Kidney (tissue), 14 donors: ENCODE data around the gene CHRD. TPM values are rescaled to one million over a fixed set of nuclear protein-coding genes. Genes with fewer than 3 reads are reported as not detected.
A peak's percentile ranks its signal among the peaks of the same experiment; 100 is the strongest.

Experiments
- DNase-seq, 5 donors: peaks; one replicate each; pipeline ENCODE4 v3.0.0-alpha.2; 2013 to 2020
- FAIRE-seq: peaks from 2 replicates; lab custom pipeline; 2012; peaks lifted over from hg19 to GRCh38; lab: Jason Lieb, UNC
- H3K27ac ChIP-seq, 2 donors: one replicate each; pipeline ENCODE4 v1.7.0; 2013; ENCODE audit warnings: low read depth in 2 of 2, low read length in 2 of 2, inconsistent platforms in 1 of 2
- H3K27me3 ChIP-seq: one replicate; pipeline ENCODE4 v1.7.1; 2013; ENCODE audit warnings: low read length, inconsistent platforms; ENCODE audit not compliant: control insufficient read depth, insufficient read depth
- H3K36me3 ChIP-seq, 3 donors: one replicate each; pipeline versions ENCODE4 v1.7.0 to v1.7.1; 2013; ENCODE audit warnings: low read length in 3 of 3, control low read depth in 1 of 3, inconsistent platforms in 1 of 3; ENCODE audit not compliant: insufficient read depth in 3 of 3, control insufficient read depth in 2 of 3
- H3K4me1 ChIP-seq, 3 donors: one replicate each; pipeline versions ENCODE4 v1.7.0 to v1.7.1; 2013; ENCODE audit warnings: low read length in 3 of 3, inconsistent platforms in 1 of 3, low read depth in 1 of 3; ENCODE audit not compliant: control insufficient read depth in 2 of 3, insufficient read depth in 2 of 3
- H3K4me3 ChIP-seq, 3 donors: one replicate each; pipeline versions ENCODE4 v1.7.0 to v1.8.1; 2013; ENCODE audit warnings: low read length in 3 of 3, control low read depth in 1 of 3, inconsistent platforms in 1 of 3
- H3K9ac ChIP-seq, 3 donors: one replicate each; pipeline versions ENCODE4 v1.7.0 to v1.7.1; 2013; ENCODE audit warnings: low read length in 3 of 3, control low read depth in 1 of 3, inconsistent platforms in 1 of 3
- H3K9me3 ChIP-seq, 3 donors: one replicate each; pipeline versions ENCODE4 v1.7.0 to v1.7.1; 2013; ENCODE audit warnings: low read length in 3 of 3, control low read depth in 1 of 3, inconsistent platforms in 1 of 3; ENCODE audit not compliant: control insufficient read depth in 2 of 3, insufficient read depth in 1 of 3
- intact Hi-C: fragments of 100-400 bp; cut with DNase I; formaldehyde crosslinking; loops from one replicate; pipeline ENCODE4 v1.11.1; 2022
- polyA plus RNA-seq: library from polyadenylated mRNA; stranded (reverse); fragments of 350-450 nt; fragmentation: Illumina TruSeq; extraction: RNeasy Lipid Tissue Mini Kit (QIAGEN cat#74804); gene quantifications from one replicate; pipeline ENCODE4 v1.2.3, GENCODE V29; 2014; ENCODE audit warnings: low read depth, low replicate concordance; ENCODE audit not compliant: insufficient read depth
- total RNA-seq: library from RNA; stranded (reverse); fragmentation: NEBNext Ultra II Directional; extraction: Animal tissue kit (Norgen Biotek cat#: 25700); gene quantifications from one replicate; pipeline ENCODE4 v1.2.1, GENCODE V29; 2021
- TF ChIP-seq, protein P1 (sequence below): IDR thresholded peaks from 3 replicates; pipeline ENCODE4 v1.5.1; 2012; ENCODE audit warnings: mild to moderate bottlenecking, moderate library complexity, borderline replicate concordance; ENCODE audit not compliant: insufficient read depth; ENCODE audit errors: extremely low read depth
- donor health status: control.
- donor health status: control.
- donor health status: control.
- donor health status: control.
- donor health status: control.
- donor health status: DM: yes; HTN: yes; CAD: no.
- donor health status: Normal renal cell carcinoma (clear cell type).

Gene CHRD
- total and polyA plus RNA-seq, 2 donors from 2014 or later: 16.8 to 18.6 TPM

DNA sequence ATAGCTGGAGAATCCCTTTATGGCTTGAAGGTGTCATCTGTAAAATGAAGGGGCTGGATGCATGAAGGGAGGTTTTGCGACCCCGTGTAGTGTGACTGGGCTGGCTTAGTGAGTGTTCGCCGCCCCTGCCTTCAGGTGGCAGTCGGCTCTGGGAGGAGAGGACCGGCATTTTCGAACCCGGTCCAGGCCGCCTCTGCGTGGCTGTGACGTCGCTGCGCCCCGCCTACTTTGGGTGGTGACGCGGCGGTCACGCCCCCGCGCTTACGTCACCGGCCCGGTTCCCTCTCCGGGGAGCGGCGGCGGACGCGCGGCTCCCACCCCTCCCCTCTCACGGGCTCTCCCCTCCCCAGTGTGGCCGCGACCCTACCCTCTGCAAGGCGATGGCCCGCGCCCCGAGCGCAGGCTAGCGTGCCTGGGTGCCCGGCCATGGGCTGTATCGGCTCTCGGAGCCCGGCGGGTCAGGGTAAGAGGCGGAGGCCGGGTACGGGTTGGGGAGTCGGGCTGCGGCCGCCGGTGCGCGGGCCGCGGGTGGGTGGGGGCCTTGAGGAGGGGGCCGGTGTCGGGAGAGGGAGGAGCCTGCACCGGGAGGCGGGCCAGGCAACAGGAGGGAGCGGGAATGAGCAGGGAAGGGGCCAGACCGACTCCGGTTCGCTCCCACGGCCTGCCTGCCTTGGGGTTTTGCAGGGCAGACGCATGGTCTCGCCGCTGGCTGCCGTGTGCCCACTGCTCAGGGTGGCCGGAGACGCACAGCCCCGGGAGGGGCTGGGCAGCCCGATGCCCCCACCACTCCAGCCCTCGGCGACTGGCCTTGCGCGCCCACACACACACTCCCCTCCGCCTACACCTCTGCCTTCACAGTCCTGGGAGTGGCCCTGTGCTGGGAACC, 44.0 kb upstream of the CHRD start:
- H3K9me3 ChIP-seq: no peaks in the 10 kb centered on the region
- intact Hi-C loops: no loop called here
- no peaks in the 10 kb centered on the region for H3K27me3 ChIP-seq
- DNase-seq (peak; percentile 88 to 95 (median 91)), FAIRE-seq (no peak)
- peaks cover 18 to 42% (median 31%) of the 10 kb centered on the region in 3 donors for H3K36me3 ChIP-seq
- H3K9ac ChIP-seq: peak overlapping the region; percentile 29 to 78 (median 77)
- peaks cover 0 to 29% (median 11%) of the 10 kb centered on the region in 3 donors for H3K4me1 ChIP-seq
- TF ChIP-seq, protein P1, sequence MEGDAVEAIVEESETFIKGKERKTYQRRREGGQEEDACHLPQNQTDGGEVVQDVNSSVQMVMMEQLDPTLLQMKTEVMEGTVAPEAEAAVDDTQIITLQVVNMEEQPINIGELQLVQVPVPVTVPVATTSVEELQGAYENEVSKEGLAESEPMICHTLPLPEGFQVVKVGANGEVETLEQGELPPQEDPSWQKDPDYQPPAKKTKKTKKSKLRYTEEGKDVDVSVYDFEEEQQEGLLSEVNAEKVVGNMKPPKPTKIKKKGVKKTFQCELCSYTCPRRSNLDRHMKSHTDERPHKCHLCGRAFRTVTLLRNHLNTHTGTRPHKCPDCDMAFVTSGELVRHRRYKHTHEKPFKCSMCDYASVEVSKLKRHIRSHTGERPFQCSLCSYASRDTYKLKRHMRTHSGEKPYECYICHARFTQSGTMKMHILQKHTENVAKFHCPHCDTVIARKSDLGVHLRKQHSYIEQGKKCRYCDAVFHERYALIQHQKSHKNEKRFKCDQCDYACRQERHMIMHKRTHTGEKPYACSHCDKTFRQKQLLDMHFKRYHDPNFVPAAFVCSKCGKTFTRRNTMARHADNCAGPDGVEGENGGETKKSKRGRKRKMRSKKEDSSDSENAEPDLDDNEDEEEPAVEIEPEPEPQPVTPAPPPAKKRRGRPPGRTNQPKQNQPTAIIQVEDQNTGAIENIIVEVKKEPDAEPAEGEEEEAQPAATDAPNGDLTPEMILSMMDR: no peak
- H3K27ac ChIP-seq: peak overlapping the region; percentile 93 to 95
- H3K4me3 ChIP-seq: peak overlapping the region; percentile 64 to 84 (median 83)

DNA sequence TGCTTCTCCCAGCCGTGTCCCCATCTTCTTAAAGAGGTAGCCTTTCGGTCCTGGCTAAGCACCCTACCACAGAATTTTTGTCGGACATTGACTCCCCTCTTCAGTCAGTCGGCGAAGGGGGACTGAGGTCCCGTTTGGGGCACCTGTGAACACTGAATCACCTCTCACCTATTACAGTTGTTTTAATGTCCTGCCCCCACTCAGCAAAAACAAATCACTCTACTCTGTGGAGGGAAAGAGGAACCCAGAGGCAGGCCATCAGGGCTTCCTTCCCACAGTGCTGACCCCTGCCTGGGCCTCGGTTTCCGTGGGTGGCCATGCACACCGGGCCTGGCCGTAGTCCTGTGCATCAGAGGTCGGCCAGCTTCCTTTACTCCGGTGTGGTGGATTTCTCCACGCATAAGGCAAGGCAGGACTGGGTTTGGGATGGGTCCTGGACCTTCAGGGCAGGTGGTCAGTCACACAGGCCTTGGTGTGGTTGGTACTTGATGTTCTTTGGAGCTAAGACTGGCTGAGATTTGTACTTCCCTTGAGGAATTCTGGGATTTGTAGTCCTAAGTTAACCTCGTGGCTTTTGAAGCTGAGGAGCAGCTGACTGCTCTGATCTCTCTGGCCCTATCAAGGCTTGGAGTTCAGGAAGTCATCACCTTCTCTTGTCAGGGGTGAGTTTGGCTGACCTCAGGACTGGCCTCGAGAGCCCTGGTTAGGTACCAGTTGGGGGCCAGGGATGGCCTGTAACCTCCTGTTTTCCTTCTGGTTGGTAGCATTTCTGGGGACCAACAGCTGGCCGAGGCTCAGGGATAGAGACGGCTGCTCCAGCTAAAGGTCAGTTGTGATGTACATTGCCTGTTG, 43.1 kb upstream of the CHRD start:
- Histone ChIP-seq H3K9me3 (no peaks in the 10 kb centered on the region), H3K4me1 (peaks cover 0 to 29% (median 11%) of the 10 kb centered on the region in 3 donors), H3K27me3 (no peaks in the 10 kb centered on the region), H3K36me3 (peaks cover 15 to 33% (median 24%) of the 10 kb centered on the region in 3 donors), H3K9ac (peak overlapping the region in 2 of 3 donors; percentile 77 to 78), H3K27ac (peak overlapping the region; percentile 93 to 95), H3K4me3 (peak overlapping the region; percentile 55 to 84 (median 83))
- FAIRE-seq (no peak), DNase-seq (peak in 3 of 5 donors; percentile 67 to 72 (median 70))
- TF ChIP-seq, protein P1: no peak
- intact Hi-C loops: no loop called here

DNA sequence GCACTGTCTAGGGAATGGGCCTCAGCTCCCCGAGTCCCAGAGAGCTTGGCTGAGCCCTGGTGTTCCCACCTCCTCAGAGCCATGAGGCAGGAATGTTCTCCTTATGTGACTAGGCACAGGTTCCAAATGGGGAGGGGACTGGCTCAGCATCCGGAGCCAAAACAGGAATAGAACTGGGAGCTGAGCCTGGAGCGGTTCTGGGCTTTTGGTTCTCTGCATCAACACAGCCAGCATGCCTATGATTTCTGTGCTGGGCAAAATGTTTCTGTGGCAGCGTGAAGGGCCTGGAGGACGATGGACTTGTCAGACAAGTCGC, 42.5 kb upstream of the CHRD start, which contains the start of gene FAM131A:
FAM131A (plus strand) TSS at position 202 of the 316 bp plus-strand sequence; CDS start at position 233, 31 bp downstream.
- Histone ChIP-seq H3K36me3 (peaks cover 11 to 27% (median 18%) of the 10 kb centered on the region in 3 donors), H3K27ac (peak within 1 kb of the TSS; percentile 93 to 95), H3K9me3 (no peaks in the 10 kb centered on the region), H3K4me1 (peaks cover 0 to 29% (median 11%) of the 10 kb centered on the region in 3 donors), H3K9ac (peak within 1 kb of the TSS in 2 of 3 donors; percentile 77 to 78), H3K27me3 (no peaks in the 10 kb centered on the region), H3K4me3 (peak within 1 kb of the TSS; percentile 55 to 84 (median 83))
- TF ChIP-seq, protein P1: no peak
- no peak for DNase-seq
- no peak for FAIRE-seq
- intact Hi-C loops: no loop called here
